ENCODE data around the gene HBQ1. TPM values are rescaled to one million over a fixed set of nuclear protein-coding genes. Genes with fewer than 3 reads are reported as not detected.
"Not testable (repeated sequence)": the region's sequence is repeated elsewhere in the genome, so short reads cannot be mapped to it uniquely, and the experiment has no call there.

The HBQ1 gene
- total RNA-seq, 1 donor from 2014 or later = not detected

- H3K27me3 Mint-ChIP-seq (ENCODE audit: unreplicated experiment) = peaks cover 8% of the 10 kb centered on the region
- TF ChIP-seq, protein P1, sequence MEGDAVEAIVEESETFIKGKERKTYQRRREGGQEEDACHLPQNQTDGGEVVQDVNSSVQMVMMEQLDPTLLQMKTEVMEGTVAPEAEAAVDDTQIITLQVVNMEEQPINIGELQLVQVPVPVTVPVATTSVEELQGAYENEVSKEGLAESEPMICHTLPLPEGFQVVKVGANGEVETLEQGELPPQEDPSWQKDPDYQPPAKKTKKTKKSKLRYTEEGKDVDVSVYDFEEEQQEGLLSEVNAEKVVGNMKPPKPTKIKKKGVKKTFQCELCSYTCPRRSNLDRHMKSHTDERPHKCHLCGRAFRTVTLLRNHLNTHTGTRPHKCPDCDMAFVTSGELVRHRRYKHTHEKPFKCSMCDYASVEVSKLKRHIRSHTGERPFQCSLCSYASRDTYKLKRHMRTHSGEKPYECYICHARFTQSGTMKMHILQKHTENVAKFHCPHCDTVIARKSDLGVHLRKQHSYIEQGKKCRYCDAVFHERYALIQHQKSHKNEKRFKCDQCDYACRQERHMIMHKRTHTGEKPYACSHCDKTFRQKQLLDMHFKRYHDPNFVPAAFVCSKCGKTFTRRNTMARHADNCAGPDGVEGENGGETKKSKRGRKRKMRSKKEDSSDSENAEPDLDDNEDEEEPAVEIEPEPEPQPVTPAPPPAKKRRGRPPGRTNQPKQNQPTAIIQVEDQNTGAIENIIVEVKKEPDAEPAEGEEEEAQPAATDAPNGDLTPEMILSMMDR (IDR thresholded peaks at IDR 0.05; ENCODE audit: unreplicated experiment) = no peak
- no peaks in the 10 kb centered on the region for H3K36me3 Mint-ChIP-seq (ENCODE audit: low read depth, unreplicated experiment)
- peak overlapping the region; percentile 42 for H3K27ac Mint-ChIP-seq (ENCODE audit: unreplicated experiment)
- peaks cover 5% of the 10 kb centered on the region for H3K4me1 Mint-ChIP-seq (ENCODE audit: unreplicated experiment)
- H3K4me3 Mint-ChIP-seq (ENCODE audit: unreplicated experiment) = peak overlapping the region; percentile 86
- DNase-seq (ENCODE audit: low spot score) = no peak
- H3K9me3 Mint-ChIP-seq (ENCODE audit: unreplicated experiment) = no peaks in the 10 kb centered on the region
Observed at GRCh38 chr16:154217-155030, 25.8 kb upstream of the HBQ1 start.

- Mint-ChIP-seq H3K27ac (ENCODE audit: unreplicated experiment) (peak overlapping the region; percentile 42), H3K4me3 (ENCODE audit: unreplicated experiment) (peak overlapping the region; percentile 86), H3K9me3 (ENCODE audit: unreplicated experiment) (no peaks in the 10 kb centered on the region), H3K36me3 (ENCODE audit: low read depth, unreplicated experiment) (no peaks in the 10 kb centered on the region), H3K27me3 (ENCODE audit: unreplicated experiment) (peaks cover 8% of the 10 kb centered on the region), H3K4me1 (ENCODE audit: unreplicated experiment) (peaks cover 5% of the 10 kb centered on the region)
- DNase-seq (ENCODE audit: low spot score) = no peak
- TF ChIP-seq, protein P1 (IDR thresholded peaks at IDR 0.05; ENCODE audit: unreplicated experiment) = no peak
Observed at GRCh38 chr16:155031-155398, 25.2 kb upstream of the HBQ1 start.

DNA sequence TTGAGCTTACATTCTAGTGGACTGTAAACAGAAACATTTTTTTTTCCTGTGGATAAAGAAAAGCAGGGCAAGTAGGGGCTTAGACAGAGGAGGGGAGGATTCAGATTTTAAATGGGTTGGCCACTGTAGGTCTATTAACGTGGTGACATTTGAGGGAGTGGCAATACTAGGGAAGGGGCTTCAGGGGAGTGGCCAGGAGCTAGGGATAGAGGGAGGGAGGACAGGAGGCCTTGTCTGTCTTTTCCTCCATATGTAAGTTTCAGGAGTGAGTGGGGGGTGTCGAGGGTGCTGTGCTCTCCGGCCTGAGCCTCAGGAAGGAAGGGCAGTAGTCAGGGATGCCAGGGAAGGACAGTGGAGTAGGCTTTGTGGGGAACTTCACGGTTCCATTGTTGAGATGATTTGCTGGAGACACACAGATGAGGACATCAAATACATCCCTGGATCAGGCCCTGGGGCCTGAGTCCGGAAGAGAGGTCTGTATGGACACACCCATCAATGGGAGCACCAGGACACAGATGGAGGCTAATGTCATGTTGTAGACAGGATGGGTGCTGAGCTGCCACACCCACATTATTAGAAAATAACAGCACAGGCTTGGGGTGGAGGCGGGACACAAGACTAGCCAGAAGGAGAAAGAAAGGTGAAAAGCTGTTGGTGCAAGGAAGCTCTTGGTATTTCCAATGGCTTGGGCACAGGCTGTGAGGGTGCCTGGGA, 21.0 kb upstream of the HBQ1 start:
- H3K4me3 Mint-ChIP-seq (ENCODE audit: unreplicated experiment) = no peak overlapping the region
- peaks cover 5% of the 10 kb centered on the region for H3K4me1 Mint-ChIP-seq (ENCODE audit: unreplicated experiment)
- H3K36me3 Mint-ChIP-seq (ENCODE audit: low read depth, unreplicated experiment) = no peaks in the 10 kb centered on the region
- DNase-seq (ENCODE audit: low spot score) = no peak
- no peak overlapping the region for H3K27ac Mint-ChIP-seq (ENCODE audit: unreplicated experiment)
- H3K27me3 Mint-ChIP-seq (ENCODE audit: unreplicated experiment) = peaks cover 13% of the 10 kb centered on the region
- TF ChIP-seq, protein P1 (IDR thresholded peaks at IDR 0.05; ENCODE audit: unreplicated experiment) = no peak
- no peaks in the 10 kb centered on the region for H3K9me3 Mint-ChIP-seq (ENCODE audit: unreplicated experiment)

GRCh38 chr16:160242-160641, 20.0 kb upstream of the HBQ1 start:
- not testable (repeated sequence) for H3K27me3 Mint-ChIP-seq (ENCODE audit: unreplicated experiment); DNase-seq (ENCODE audit: low spot score); H3K4me3 Mint-ChIP-seq (ENCODE audit: unreplicated experiment); H3K27ac Mint-ChIP-seq (ENCODE audit: unreplicated experiment); H3K4me1 Mint-ChIP-seq (ENCODE audit: unreplicated experiment); H3K36me3 Mint-ChIP-seq (ENCODE audit: low read depth, unreplicated experiment); H3K9me3 Mint-ChIP-seq (ENCODE audit: unreplicated experiment)

DNA sequence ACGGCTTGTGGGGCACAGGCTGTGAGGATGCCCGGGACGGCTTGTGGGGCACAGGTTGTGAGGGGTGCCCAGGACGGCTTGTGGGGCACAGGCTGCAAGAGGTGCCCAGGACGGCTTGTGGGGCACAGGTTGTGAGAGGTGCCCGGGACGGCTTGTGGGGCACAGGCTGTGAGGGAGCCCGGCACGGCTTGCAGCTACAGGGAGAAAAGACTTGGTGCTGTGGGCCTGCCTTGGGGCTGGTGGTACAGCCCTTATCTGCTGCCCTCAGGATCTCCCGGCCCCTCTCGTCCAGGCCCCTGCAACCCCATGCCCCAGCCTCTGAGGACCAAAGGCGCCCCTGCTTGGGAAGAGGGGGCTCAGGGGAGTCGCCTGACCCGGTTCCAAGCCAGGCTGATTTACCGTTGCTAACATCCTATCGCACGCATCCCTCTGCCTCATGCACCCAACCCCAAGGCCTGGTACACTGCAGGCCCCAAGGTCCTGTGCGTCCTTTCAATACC, 19.5 kb upstream of the HBQ1 start:
- H3K4me3 Mint-ChIP-seq (ENCODE audit: unreplicated experiment) = no peak overlapping the region
- TF ChIP-seq, protein P1 (IDR thresholded peaks at IDR 0.05; ENCODE audit: unreplicated experiment) = no peak
- no peaks in the 10 kb centered on the region for H3K9me3 Mint-ChIP-seq (ENCODE audit: unreplicated experiment)
- H3K27ac Mint-ChIP-seq (ENCODE audit: unreplicated experiment) = no peak overlapping the region
- H3K27me3 Mint-ChIP-seq (ENCODE audit: unreplicated experiment) = peaks cover 10% of the 10 kb centered on the region
- H3K4me1 Mint-ChIP-seq (ENCODE audit: unreplicated experiment) = no peaks in the 10 kb centered on the region
- no peak for DNase-seq (ENCODE audit: low spot score)
- H3K36me3 Mint-ChIP-seq (ENCODE audit: low read depth, unreplicated experiment) = no peaks in the 10 kb centered on the region
